ENCODE data around the gene SORCS3. TPM values are rescaled to one million over a fixed set of nuclear protein-coding genes. Genes with fewer than 3 reads are reported as not detected.

Gene SORCS3
- total RNA-seq, 2 donors from 2014 or later: 4.3 TPM; not detected in 1

GRCh38 chr10:104880624-104881398, 239.7 kb downstream of the SORCS3 start:
- intact Hi-C loops (cut with DNase I): no loop called here
- WGBS: 66% methylated on average over 5 of the region's 5 CpGs
- no peak for TF ChIP-seq POLR2A (IDR thresholded peaks at IDR 0.05)
- TF ChIP-seq POLR2AphosphoS5 (IDR thresholded peaks at IDR 0.05): no peak
- Histone ChIP-seq H3K36me3 (no peaks in the 10 kb centered on the region), H3K4me1 (replicated peaks) (no peaks in the 10 kb centered on the region), H3K4me3 (no peak overlapping the region), H3K27ac (no peak overlapping the region), H3K9me3 (no peaks in the 10 kb centered on the region), H3K27me3 (replicated peaks; ENCODE audit: insufficient read depth) (peaks cover 3% of the 10 kb centered on the region)
- no peak for DNase-seq (ENCODE audit: low spot score)

GRCh38 chr10:104881740-104882139, 240.7 kb downstream of the SORCS3 start:
- WGBS: 59% methylated on average over 1 of the region's 1 CpG
- Histone ChIP-seq H3K4me1 (replicated peaks) (no peaks in the 10 kb centered on the region), H3K27ac (no peak overlapping the region), H3K4me3 (no peak overlapping the region), H3K9me3 (no peaks in the 10 kb centered on the region), H3K36me3 (no peaks in the 10 kb centered on the region), H3K27me3 (replicated peaks; ENCODE audit: insufficient read depth) (peaks cover 3% of the 10 kb centered on the region)
- TF ChIP-seq CTCF (IDR thresholded peaks at IDR 0.05) (no peak), POLR2A (IDR thresholded peaks at IDR 0.05) (no peak), POLR2AphosphoS5 (IDR thresholded peaks at IDR 0.05) (no peak)
- intact Hi-C loops (cut with DNase I): no loop called here
- DNase-seq (ENCODE audit: low spot score): no peak

- no peaks in the 10 kb centered on the region for H3K36me3 ChIP-seq
- WGBS: 86% methylated on average over 5 of the region's 5 CpGs
- no peak for TF ChIP-seq CTCF (IDR thresholded peaks at IDR 0.05)
- TF ChIP-seq POLR2A (IDR thresholded peaks at IDR 0.05): no peak
- no peak for TF ChIP-seq POLR2AphosphoS5 (IDR thresholded peaks at IDR 0.05)
- no peak overlapping the region for H3K27ac ChIP-seq
- H3K27me3 ChIP-seq (replicated peaks; ENCODE audit: insufficient read depth): no peaks in the 10 kb centered on the region
- DNase-seq (ENCODE audit: low spot score): no peak
- H3K4me3 ChIP-seq: no peak overlapping the region
- intact Hi-C loops (cut with DNase I): no loop called here
- no peaks in the 10 kb centered on the region for H3K4me1 ChIP-seq (replicated peaks)
- H3K9me3 ChIP-seq: no peaks in the 10 kb centered on the region
These were observed 252.0 kb downstream of the SORCS3 start for GRCh38 chr10:104892879-104893617.

- DNase-seq (ENCODE audit: low spot score): no peak
- TF ChIP-seq CTCF (IDR thresholded peaks at IDR 0.05) (no peak), POLR2AphosphoS5 (IDR thresholded peaks at IDR 0.05) (no peak), POLR2A (IDR thresholded peaks at IDR 0.05) (no peak)
- Histone ChIP-seq H3K36me3 (no peaks in the 10 kb centered on the region), H3K27ac (no peak overlapping the region), H3K4me3 (no peak overlapping the region), H3K27me3 (replicated peaks; ENCODE audit: insufficient read depth) (no peaks in the 10 kb centered on the region), H3K4me1 (replicated peaks) (no peaks in the 10 kb centered on the region), H3K9me3 (no peaks in the 10 kb centered on the region)
- intact Hi-C loops (cut with DNase I): no loop called here
- WGBS: 39% methylated on average over 6 of the region's 6 CpGs
These were observed 252.6 kb downstream of the SORCS3 start for GRCh38 chr10:104893701-104894100.

- no peak overlapping the region for H3K27ac ChIP-seq
- 78% methylated on average over 3 of the region's 3 CpGs for WGBS
- H3K4me3 ChIP-seq: no peak overlapping the region
- no peaks in the 10 kb centered on the region for H3K9me3 ChIP-seq
- no peaks in the 10 kb centered on the region for H3K27me3 ChIP-seq (replicated peaks; ENCODE audit: insufficient read depth)
- H3K4me1 ChIP-seq (replicated peaks): no peaks in the 10 kb centered on the region
- no peaks in the 10 kb centered on the region for H3K36me3 ChIP-seq
- no peak for DNase-seq (ENCODE audit: low spot score)
- intact Hi-C loops (cut with DNase I): no loop called here
- TF ChIP-seq POLR2A (IDR thresholded peaks at IDR 0.05): no peak
- TF ChIP-seq CTCF (IDR thresholded peaks at IDR 0.05): no peak
These were observed 253.6 kb downstream of the SORCS3 start for GRCh38 chr10:104894681-104895080.
